Activated T-helper 1 cell treated with anti-CD3 and anti-CD28 coated beads, Interleukin-12 subunit alpha, Interleukin-12 subunit beta, Interleukin-2, Interleukin-4 antibody, amounts not matched to agents 30 ng/mL and 10 ng/mL and 1 ng/mL, durations not matched to agents 14 hours and 24 hours and 36 hours (primary cell): ENCODE data around the gene MLLT3. TPM values are rescaled to one million over a fixed set of nuclear protein-coding genes. Genes with fewer than 3 reads are reported as not detected.

ENCODE experiments used
- DNase-seq: peaks from one replicate; pipeline ENCODE4 v3.0.0; 2021; ENCODE audit warnings: low spot score
- H3K27ac Mint-ChIP-seq: one replicate; pipeline ENCODE4 v1.8.0; 2021; ENCODE audit warnings: mild to moderate bottlenecking, mixed read lengths
- H3K27me3 Mint-ChIP-seq: one replicate; pipeline ENCODE4 v1.8.0; 2022; ENCODE audit warnings: mild to moderate bottlenecking, moderate library complexity, mixed read lengths; ENCODE audit not compliant: insufficient read depth
- H3K36me3 Mint-ChIP-seq: one replicate; pipeline ENCODE4 v1.8.0; 2021; ENCODE audit warnings: low read depth, mixed read lengths
- H3K4me1 Mint-ChIP-seq: one replicate; pipeline ENCODE4 v1.8.0; 2021; ENCODE audit warnings: low read depth, mixed read lengths
- H3K4me3 Mint-ChIP-seq: one replicate; pipeline ENCODE4 v1.8.0; 2021; ENCODE audit warnings: mild to moderate bottlenecking, moderate library complexity, mixed read lengths
- H3K9me3 Mint-ChIP-seq: one replicate; pipeline ENCODE4 v1.8.0; 2021; ENCODE audit warnings: mixed read lengths
- intact Hi-C: fragments of 100-400 bp; cut with micrococcal nuclease; formaldehyde crosslinking; loops from one replicate; pipeline ENCODE4 v1.15.1; 2024
- total RNA-seq: library from RNA; stranded (reverse); gene quantifications from 2 replicates; pipeline ENCODE4 v1.2.3, GENCODE V29; 2022

Gene MLLT3
- total RNA-seq, 1 donor from 2014 or later = 36.4 TPM

GRCh38 chr9:20314981-20315380 is 307.3 kb downstream of the MLLT3 start:
- H3K27me3 Mint-ChIP-seq = no peaks in the 10 kb centered on the region
- peaks cover 73% of the 10 kb centered on the region for H3K4me1 Mint-ChIP-seq
- H3K9me3 Mint-ChIP-seq = peaks cover 6% of the 10 kb centered on the region
- intact Hi-C loops = loop anchor here (1.0 to 2.0 kb wide), 11 partner anchors 7 to 368 kb away; no protein-coding TSS in a partner anchor
- peak overlapping the region; percentile 12 for H3K4me3 Mint-ChIP-seq
- DNase-seq = peak; percentile 13
- peak overlapping the region; percentile 96 for H3K27ac Mint-ChIP-seq
- peaks cover 12% of the 10 kb centered on the region for H3K36me3 Mint-ChIP-seq

- intact Hi-C loops = no loop called here
- peaks cover 63% of the 10 kb centered on the region for H3K4me1 Mint-ChIP-seq
- H3K27ac Mint-ChIP-seq = no peak overlapping the region
These were observed 308.9 kb downstream of the MLLT3 start for GRCh38 chr9:20313415-20313814.

GRCh38 chr9:20312732-20313131 is 309.6 kb downstream of the MLLT3 start:
- Mint-ChIP-seq H3K4me1 (peaks cover 56% of the 10 kb centered on the region), H3K27me3 (no peaks in the 10 kb centered on the region), H3K4me3 (no peak overlapping the region), H3K9me3 (peaks cover 6% of the 10 kb centered on the region), H3K27ac (no peak overlapping the region), H3K36me3 (peaks cover 10% of the 10 kb centered on the region)
- intact Hi-C loops = no loop called here
- no peak for DNase-seq

More at GRCh38 chr9:20313415-20313814, 308.9 kb downstream of the MLLT3 start:
- DNase-seq = no peak
- Mint-ChIP-seq H3K27me3 (no peaks in the 10 kb centered on the region), H3K4me3 (no peak overlapping the region), H3K9me3 (peaks cover 6% of the 10 kb centered on the region), H3K36me3 (peaks cover 13% of the 10 kb centered on the region)

- Mint-ChIP-seq H3K27ac (no peak overlapping the region), H3K4me3 (no peak overlapping the region), H3K27me3 (peaks cover 2% of the 10 kb centered on the region), H3K36me3 (peaks cover 5% of the 10 kb centered on the region), H3K9me3 (peaks cover 6% of the 10 kb centered on the region), H3K4me1 (peaks cover 36% of the 10 kb centered on the region)
- DNase-seq = no peak
- intact Hi-C loops = no loop called here
These were observed 312.3 kb downstream of the MLLT3 start for GRCh38 chr9:20310024-20310423.

GRCh38 chr9:20309124-20309523 is 313.2 kb downstream of the MLLT3 start:
- H3K9me3 Mint-ChIP-seq = peaks cover 6% of the 10 kb centered on the region
- H3K4me1 Mint-ChIP-seq = peaks cover 29% of the 10 kb centered on the region
- H3K27ac Mint-ChIP-seq = no peak overlapping the region
- H3K4me3 Mint-ChIP-seq = no peak overlapping the region
- peaks cover 2% of the 10 kb centered on the region for H3K27me3 Mint-ChIP-seq
- no peak for DNase-seq
- intact Hi-C loops = no loop called here
- peaks cover 5% of the 10 kb centered on the region for H3K36me3 Mint-ChIP-seq

- DNase-seq = no peak
- no peak overlapping the region for H3K4me3 Mint-ChIP-seq
- intact Hi-C loops = no loop called here
These were observed 314.7 kb downstream of the MLLT3 start for GRCh38 chr9:20307621-20308020.

GRCh38 chr9:20305452-20305851 is 316.8 kb downstream of the MLLT3 start:
- Mint-ChIP-seq H3K27me3 (peaks cover 4% of the 10 kb centered on the region), H3K4me1 (peaks cover 15% of the 10 kb centered on the region), H3K36me3 (peaks cover 4% of the 10 kb centered on the region), H3K4me3 (no peak overlapping the region), H3K9me3 (no peaks in the 10 kb centered on the region), H3K27ac (no peak overlapping the region)
- intact Hi-C loops = no loop called here
- no peak for DNase-seq

More at GRCh38 chr9:20307621-20308020, 314.7 kb downstream of the MLLT3 start:
- H3K27me3 Mint-ChIP-seq = peaks cover 4% of the 10 kb centered on the region
- H3K4me1 Mint-ChIP-seq = peaks cover 19% of the 10 kb centered on the region
- peaks cover under 1% of the 10 kb centered on the region for H3K9me3 Mint-ChIP-seq
- peaks cover 3% of the 10 kb centered on the region for H3K36me3 Mint-ChIP-seq
- no peak overlapping the region for H3K27ac Mint-ChIP-seq

GRCh38 chr9:20303996-20304395 is 318.3 kb downstream of the MLLT3 start:
- intact Hi-C loops = no loop called here
- H3K36me3 Mint-ChIP-seq = peaks cover 3% of the 10 kb centered on the region
- H3K4me3 Mint-ChIP-seq = no peak overlapping the region
- H3K27me3 Mint-ChIP-seq = peaks cover 4% of the 10 kb centered on the region
- no peak for DNase-seq
- no peak overlapping the region for H3K27ac Mint-ChIP-seq
- no peaks in the 10 kb centered on the region for H3K9me3 Mint-ChIP-seq
- peaks cover 10% of the 10 kb centered on the region for H3K4me1 Mint-ChIP-seq

- DNase-seq = no peak
- peaks cover 4% of the 10 kb centered on the region for H3K27me3 Mint-ChIP-seq
- H3K9me3 Mint-ChIP-seq = no peaks in the 10 kb centered on the region
- peaks cover 3% of the 10 kb centered on the region for H3K36me3 Mint-ChIP-seq
- H3K4me3 Mint-ChIP-seq = no peak overlapping the region
- H3K4me1 Mint-ChIP-seq = peaks cover 10% of the 10 kb centered on the region
- intact Hi-C loops = no loop called here
- no peak overlapping the region for H3K27ac Mint-ChIP-seq
These were observed 319.2 kb downstream of the MLLT3 start for GRCh38 chr9:20303066-20303465.

- Mint-ChIP-seq H3K27me3 (peaks cover 2% of the 10 kb centered on the region), H3K9me3 (no peaks in the 10 kb centered on the region), H3K4me3 (no peak overlapping the region), H3K27ac (no peak overlapping the region), H3K36me3 (peaks cover 3% of the 10 kb centered on the region), H3K4me1 (peaks cover 10% of the 10 kb centered on the region)
- no peak for DNase-seq
- intact Hi-C loops = no loop called here
These were observed 320.1 kb downstream of the MLLT3 start for GRCh38 chr9:20302197-20302596.

- H3K9me3 Mint-ChIP-seq = no peaks in the 10 kb centered on the region
- no peak overlapping the region for H3K4me3 Mint-ChIP-seq
- H3K27me3 Mint-ChIP-seq = peaks cover 2% of the 10 kb centered on the region
- DNase-seq = no peak
- H3K4me1 Mint-ChIP-seq = peaks cover 10% of the 10 kb centered on the region
- peaks cover 3% of the 10 kb centered on the region for H3K36me3 Mint-ChIP-seq
- intact Hi-C loops = no loop called here
- H3K27ac Mint-ChIP-seq = no peak overlapping the region
These were observed 321.7 kb downstream of the MLLT3 start for GRCh38 chr9:20300430-20301115.

GRCh38 chr9:20297646-20298084 is 324.6 kb downstream of the MLLT3 start:
- Mint-ChIP-seq H3K4me3 (no peak overlapping the region), H3K27ac (no peak overlapping the region)

GRCh38 chr9:20295555-20295954 is 326.7 kb downstream of the MLLT3 start:
- Mint-ChIP-seq H3K4me1 (peaks cover 5% of the 10 kb centered on the region), H3K4me3 (no peak overlapping the region), H3K36me3 (peaks cover 4% of the 10 kb centered on the region), H3K27me3 (peaks cover 2% of the 10 kb centered on the region), H3K9me3 (peaks cover 17% of the 10 kb centered on the region), H3K27ac (no peak overlapping the region)
- no peak for DNase-seq
- intact Hi-C loops = no loop called here

More at GRCh38 chr9:20297646-20298084, 324.6 kb downstream of the MLLT3 start:
- Mint-ChIP-seq H3K36me3 (peaks cover 3% of the 10 kb centered on the region), H3K9me3 (peaks cover 11% of the 10 kb centered on the region), H3K4me1 (peaks cover 10% of the 10 kb centered on the region), H3K27me3 (no peaks in the 10 kb centered on the region)
- no peak for DNase-seq
- intact Hi-C loops = no loop called here
